ENCODE results near the gene RRP9.

- TF ChIP-seq CTCF (IDR thresholded peaks at IDR 0.05) (no peak), EZH2 (IDR thresholded peaks at IDR 0.05; ENCODE audit: borderline replicate concordance, insufficient read depth, low read depth, low read length, poor library complexity, severe bottlenecking) (no peak)
Measured at GRCh38 chr3:51943451-51944391, 2.0 kb upstream of the RRP9 start.

All from B cell (primary cell).